Left lobe of liver (tissue), 2 donors: ENCODE measurements around the gene FTSJ3. TPM values are rescaled to one million over a fixed set of nuclear protein-coding genes. Genes with fewer than 3 reads are reported as not detected.
A peak's percentile ranks its signal among the peaks of the same experiment; 100 is the strongest.

Experiments
- ATAC-seq: fragments of 200-7000 bp; cut with Tn5 transposase; one replicate; pipeline ENCODE4 v1.9.1; 2020; ENCODE audit warnings: mild to moderate bottlenecking, moderate library complexity
- DNase-seq: peaks from one replicate; pipeline ENCODE4 v3.0.0-alpha.2; 2020; ENCODE audit warnings: low spot score
- total RNA-seq: library from RNA; stranded (reverse); gene quantifications from one replicate; pipeline ENCODE4 v1.2.1, GENCODE V29; 2021
- donor health status: DM: no; HTN: no; CAD: no; lungs with moderate emphysema.
- donor health status: DM: no; HTN: yes; CAD: no.

The FTSJ3 gene
- total RNA-seq, 1 donor from 2014 or later, result 16.3 TPM

DNA sequence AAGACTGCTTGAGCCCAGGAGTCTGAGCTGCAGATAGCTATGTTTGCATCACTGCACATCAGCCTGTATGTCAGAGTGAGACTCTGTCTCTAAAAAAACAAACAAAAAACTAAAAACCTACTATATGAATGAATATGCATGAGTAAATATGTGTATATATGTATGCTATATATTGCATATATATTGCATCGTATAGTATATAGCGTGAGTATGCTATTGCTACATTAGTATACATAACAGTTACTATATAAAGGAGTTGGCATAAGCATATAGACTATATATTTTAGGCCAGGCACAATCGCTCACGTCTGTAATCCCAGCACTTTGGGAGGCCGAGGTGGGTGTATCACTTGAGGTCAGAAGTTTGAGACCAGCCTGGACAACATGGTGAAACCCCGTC lies 37.4 kb downstream of the FTSJ3 start:
- no peak for DNase-seq

DNA sequence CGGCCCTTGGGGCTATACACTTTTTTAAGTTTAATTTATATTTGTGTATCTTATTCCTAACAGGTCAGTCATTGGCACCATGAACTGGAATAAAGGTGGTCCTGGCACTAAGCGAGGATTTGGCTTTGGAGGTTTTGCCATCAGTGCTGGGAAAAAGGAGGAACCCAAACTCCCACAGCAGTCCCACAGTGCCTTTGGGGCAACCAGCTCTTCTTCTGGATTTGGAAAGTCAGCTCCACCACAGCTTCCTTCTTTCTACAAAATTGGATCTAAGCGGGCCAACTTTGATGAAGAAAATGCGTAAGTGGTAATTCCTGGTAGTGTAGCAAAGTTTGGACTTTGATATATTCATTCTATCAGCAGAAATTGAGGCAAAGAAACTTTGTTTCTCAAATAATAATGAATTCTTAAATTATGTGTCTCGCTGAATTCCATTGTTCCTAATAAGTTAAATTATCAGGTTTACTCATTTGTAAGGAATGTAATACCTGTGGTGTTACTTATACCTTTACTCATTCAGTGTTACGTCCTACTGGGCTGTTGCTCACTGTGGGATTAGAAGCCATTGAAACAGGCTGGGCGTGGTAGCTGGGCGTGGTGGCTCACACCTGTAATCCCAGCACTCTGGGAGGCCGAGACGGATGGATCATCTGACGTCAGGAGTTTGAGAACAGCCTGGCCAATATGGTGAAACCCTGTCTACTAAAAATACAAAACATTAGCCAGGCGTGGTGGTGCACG lies 40.3 kb downstream of the FTSJ3 start:
- no peak for ATAC-seq
- DNase-seq, result no peak

More for the DNA sequence above, 37.4 kb downstream of the FTSJ3 start:
- ATAC-seq, result no peak

DNA sequence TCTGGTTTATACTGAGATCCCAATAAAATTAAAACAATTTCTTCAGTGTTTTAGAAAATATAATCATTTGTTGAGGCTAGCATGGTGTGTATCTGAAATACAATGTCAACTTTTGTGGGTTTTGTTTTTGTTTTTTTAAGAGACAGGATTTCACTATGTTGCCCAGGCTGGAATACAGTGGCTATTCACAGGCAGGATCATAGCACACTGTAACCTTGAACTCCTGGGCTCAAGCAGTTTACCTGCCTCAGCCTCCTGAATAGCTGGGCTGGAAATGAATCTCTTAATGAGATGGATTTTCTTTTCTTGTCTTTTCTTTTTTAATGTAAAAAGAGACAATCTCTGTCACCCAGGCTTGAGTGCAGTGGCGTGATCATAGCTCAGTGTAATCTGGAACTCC lies 41.3 kb downstream of the FTSJ3 start:
- ATAC-seq, result no peak

GRCh38 chr17:63785556-63785955 lies 41.9 kb downstream of the FTSJ3 start:
- no peak for DNase-seq
- no peak for ATAC-seq

More for the DNA sequence above, 41.3 kb downstream of the FTSJ3 start:
- DNase-seq, result no peak

GRCh38 chr17:63783522-63783921 lies 43.9 kb downstream of the FTSJ3 start:
- DNase-seq, result no peak
- no peak for ATAC-seq

- no peak for ATAC-seq
- DNase-seq, result no peak
Observed at GRCh38 chr17:63780928-63781327, 46.5 kb downstream of the FTSJ3 start.

DNA sequence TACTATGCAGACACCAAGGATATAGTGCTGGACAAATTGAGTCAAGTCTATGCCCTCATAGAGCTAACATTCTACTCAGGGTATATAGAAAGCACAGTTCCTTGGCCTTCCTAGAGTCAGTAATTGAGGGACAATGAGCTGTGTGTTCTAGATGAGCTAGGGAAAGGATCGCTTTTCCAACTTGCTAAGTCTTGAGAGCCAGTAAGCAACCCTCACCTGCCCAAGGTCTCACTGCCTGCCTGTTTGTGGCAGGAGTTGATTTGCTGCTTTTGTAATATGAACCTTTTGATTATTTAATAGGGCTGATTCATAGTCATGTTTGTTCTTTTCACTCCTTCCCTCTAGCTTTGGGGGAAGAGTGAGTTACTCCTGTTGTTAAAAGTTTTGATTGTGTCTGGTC lies 47.0 kb downstream of the FTSJ3 start:
- peak; percentile 11 for ATAC-seq

GRCh38 chr17:63775420-63775819 lies 52.0 kb downstream of the FTSJ3 start:
- DNase-seq, result no peak
- no peak for ATAC-seq

More for the DNA sequence above, 47.0 kb downstream of the FTSJ3 start:
- DNase-seq, result no peak

- DNase-seq (no peak), ATAC-seq (no peak)
Observed at GRCh38 chr17:63774969-63775265, 52.5 kb downstream of the FTSJ3 start.

DNA sequence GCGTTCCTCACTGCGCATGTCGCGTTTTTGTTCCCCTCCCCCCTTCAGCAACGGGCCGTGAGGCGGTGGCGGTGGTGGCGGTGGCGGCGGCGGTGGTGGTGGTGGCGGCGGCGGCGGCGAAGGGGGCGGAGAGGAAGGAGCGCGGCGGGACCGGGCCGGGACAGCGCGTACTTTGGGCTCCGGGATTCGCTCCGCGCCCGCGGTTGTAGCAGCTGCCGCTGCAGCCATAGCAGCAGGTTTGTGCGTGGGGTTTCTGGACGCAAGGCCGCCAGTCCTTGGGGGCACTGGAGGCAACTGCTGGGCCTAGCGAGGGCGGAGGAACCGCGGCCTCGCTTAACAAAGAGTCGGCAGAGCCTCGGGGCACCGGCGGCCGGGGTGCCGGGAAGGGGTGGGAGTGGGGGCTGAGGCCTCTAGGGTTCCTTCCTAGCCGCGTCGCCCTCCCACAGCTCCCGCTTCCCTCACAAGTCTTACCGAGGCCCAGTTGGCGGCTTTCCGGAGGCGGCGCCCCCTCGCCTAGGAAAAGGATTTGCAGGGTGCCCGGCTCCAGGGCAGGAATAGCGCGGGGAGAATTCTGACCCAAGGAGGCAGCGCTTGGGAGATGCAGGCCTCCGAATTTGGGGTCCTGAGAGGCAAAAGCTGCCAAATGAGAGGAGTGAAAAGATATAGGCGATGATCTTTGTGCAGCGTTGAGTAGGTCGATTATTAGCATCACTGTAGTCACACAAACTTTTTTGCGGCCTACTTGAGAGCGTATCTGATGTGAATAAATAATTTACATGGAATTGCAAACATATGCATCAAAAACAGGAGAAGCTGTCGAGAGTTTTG lies 53.1 kb downstream of the FTSJ3 start, which contains the start of gene DDX42:
Gene DDX42 (plus strand): TSS at position 30 of the 828 bp plus-strand sequence. CDS start 12,880 bp downstream, outside the sequence.
- peak; percentile 93 for DNase-seq
- ATAC-seq, result peak; percentile 9

- peak; percentile 100 for DNase-seq
- peak; percentile 87 for ATAC-seq
Observed at GRCh38 chr17:63773272-63774140, 54.0 kb downstream of the FTSJ3 start, which contains the start of gene CCDC47. Gene CCDC47 (minus strand): TSS chr17:63773597. CDS start chr17:63766175, 7,422 bp downstream.

DNA sequence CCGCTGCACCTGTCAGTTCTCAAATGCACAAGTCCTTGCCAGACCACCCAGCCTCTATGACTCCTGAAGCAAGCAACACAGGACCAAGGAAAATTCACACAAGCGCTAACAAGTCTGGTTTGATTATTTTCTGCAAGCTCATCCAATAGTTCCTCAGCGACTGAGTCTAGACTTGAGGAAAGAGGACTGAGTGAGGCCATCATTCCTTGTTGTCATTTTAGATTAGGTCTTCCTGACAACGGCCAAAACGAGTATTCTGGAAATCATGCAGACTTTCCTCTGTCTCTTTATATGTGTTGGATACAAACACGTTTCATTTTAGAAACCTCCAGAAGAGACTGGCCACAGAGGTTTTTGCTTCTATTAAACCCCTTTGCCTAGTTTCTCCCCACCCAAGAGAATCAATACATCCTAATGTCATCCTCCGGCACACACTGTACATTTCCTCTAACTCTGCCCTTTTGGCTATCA lies 54.6 kb downstream of the FTSJ3 start:
- DNase-seq, result no peak

More for the DNA sequence above, 54.6 kb downstream of the FTSJ3 start:
- ATAC-seq, result no peak

Other genes with a start within 250 kb of the FTSJ3 start
- 47.9 TPM for gene TACO1, start 226.8 kb downstream of the FTSJ3 start, total RNA-seq
- gene MAP3K3, start 205.2 kb downstream of the FTSJ3 start, total RNA-seq, result 11.6 TPM
- 5.8 TPM for gene LIMD2, start 127.5 kb downstream of the FTSJ3 start, total RNA-seq
- 13.4 TPM for gene STRADA, start 85.9 kb downstream of the FTSJ3 start, total RNA-seq
- 65.2 TPM for gene CCDC47, start 54.1 kb downstream of the FTSJ3 start, total RNA-seq
- gene DDX42, start 53.5 kb downstream of the FTSJ3 start, total RNA-seq, result 33.6 TPM
- 67.0 TPM for gene PSMC5, start 232 bp downstream of the FTSJ3 start, total RNA-seq
- gene SMARCD2, start 15.0 kb upstream of the FTSJ3 start, total RNA-seq, result 73.9 TPM
- gene CSH2, start 46.0 kb upstream of the FTSJ3 start, total RNA-seq, result not detected
- not detected for gene GH2, start 54.3 kb upstream of the FTSJ3 start, total RNA-seq
- gene CSH1, start 68.9 kb upstream of the FTSJ3 start, total RNA-seq, result not detected
- gene CSHL1, start 83.6 kb upstream of the FTSJ3 start, total RNA-seq, result not detected
- gene GH1, start 91.2 kb upstream of the FTSJ3 start, total RNA-seq, result not detected
- 0.81 TPM for gene CD79B, start 104.7 kb upstream of the FTSJ3 start, total RNA-seq
- gene SCN4A, start 145.3 kb upstream of the FTSJ3 start, total RNA-seq, result 0.10 TPM
- gene PRR29, start 170.7 kb upstream of the FTSJ3 start, total RNA-seq, result 0.18 TPM
- gene ICAM2, start 193.0 kb upstream of the FTSJ3 start, total RNA-seq, result 5.3 TPM